NCI-H69 (cell line): ENCODE measurements around the gene BPIFB6.

Experiments used
- DNase-seq: peaks from one replicate; lab custom pipeline; 2025; lab: John Stamatoyannopoulos, UW

Gene BPIFB6

GRCh38 chr20:33016581-33017109 lies 14.8 kb upstream of the BPIFB6 start:
- no peak for DNase-seq

GRCh38 chr20:33017542-33017941 lies 13.9 kb upstream of the BPIFB6 start:
- DNase-seq = no peak

GRCh38 chr20:33018169-33018931 lies 13.1 kb upstream of the BPIFB6 start:
- DNase-seq = no peak

- no peak for DNase-seq
Measured at GRCh38 chr20:33019465-33020277, 11.8 kb upstream of the BPIFB6 start.

- DNase-seq = no peak
Measured at GRCh38 chr20:33020278-33021161, 10.9 kb upstream of the BPIFB6 start.

- no peak for DNase-seq
Measured at GRCh38 chr20:33021879-33022278, 9.6 kb upstream of the BPIFB6 start.

GRCh38 chr20:33022289-33022688 lies 9.2 kb upstream of the BPIFB6 start:
- no peak for DNase-seq

GRCh38 chr20:33022694-33023438 lies 8.6 kb upstream of the BPIFB6 start:
- DNase-seq = no peak

- no peak for DNase-seq
Measured at GRCh38 chr20:33023439-33024242, 7.8 kb upstream of the BPIFB6 start.

- DNase-seq = no peak
Measured at GRCh38 chr20:33024243-33024560, 7.2 kb upstream of the BPIFB6 start.

GRCh38 chr20:33024609-33025317 lies 6.7 kb upstream of the BPIFB6 start:
- no peak for DNase-seq

- DNase-seq = no peak
Measured at GRCh38 chr20:33025318-33025876, 6.1 kb upstream of the BPIFB6 start.

- DNase-seq = no peak
Measured at GRCh38 chr20:33026072-33026778, 5.2 kb upstream of the BPIFB6 start.

GRCh38 chr20:33026779-33027759 lies 4.4 kb upstream of the BPIFB6 start:
- DNase-seq = no peak

- no peak for DNase-seq
Measured at GRCh38 chr20:33027769-33028751, 3.4 kb upstream of the BPIFB6 start.

GRCh38 chr20:33028875-33029274 lies 2.6 kb upstream of the BPIFB6 start:
- peak; percentile 10 for DNase-seq

- DNase-seq = no peak
Measured at GRCh38 chr20:33030076-33030475, 1.4 kb upstream of the BPIFB6 start.
